GM21423 (cell line): Measurements from ENCODE around the gene PRKCE.
A peak's percentile ranks its signal among the peaks of the same experiment; 100 is the strongest.

Source experiments
- ATAC-seq: cut with Tn5 transposase; IDR thresholded peaks from one replicate; pipeline ENCODE4 v1.9.1; 2021; ENCODE audit warnings: mild to moderate bottlenecking, moderate library complexity; ENCODE audit not compliant: unreplicated experiment

Gene PRKCE

DNA sequence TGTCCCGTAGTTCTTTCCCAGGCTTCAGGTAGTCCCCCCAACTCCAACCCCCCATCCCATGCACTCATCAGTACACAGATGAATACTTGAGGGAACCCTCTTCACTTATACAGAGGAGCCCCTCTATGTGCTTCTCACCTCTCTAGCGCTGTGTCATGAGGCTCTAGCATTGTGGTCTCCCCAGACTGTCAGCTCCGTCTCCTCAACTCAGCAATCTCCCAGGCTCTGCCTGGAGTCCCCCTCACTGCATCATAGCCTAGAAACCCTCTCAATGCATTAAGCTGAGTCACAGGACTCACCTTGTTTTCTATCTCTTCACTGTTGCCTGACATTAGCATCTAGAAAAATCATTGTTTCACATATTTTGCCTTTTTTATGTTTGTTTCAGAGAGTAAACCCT, 20.2 kb upstream of the PRKCE start:
- no peak for ATAC-seq

DNA sequence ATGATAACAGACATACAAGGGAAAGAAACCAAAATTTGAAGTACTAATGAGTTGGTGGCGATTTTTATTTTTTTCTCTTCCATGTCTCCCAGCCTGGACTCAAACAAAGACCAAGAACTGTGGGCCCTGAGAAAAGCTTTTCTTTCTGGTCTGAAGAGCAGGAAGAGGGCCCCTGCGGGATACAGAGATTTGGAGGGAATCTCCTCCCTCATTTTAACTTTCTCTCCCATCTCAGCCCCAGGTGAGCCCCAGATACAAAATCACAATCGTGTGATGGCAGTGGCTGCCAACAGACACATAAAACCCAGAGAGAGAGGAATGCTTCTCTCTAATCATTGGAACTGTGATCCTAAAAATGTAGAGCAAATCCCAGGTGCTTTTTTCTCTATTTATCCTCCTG, 19.5 kb upstream of the PRKCE start:
- ATAC-seq = no peak

DNA sequence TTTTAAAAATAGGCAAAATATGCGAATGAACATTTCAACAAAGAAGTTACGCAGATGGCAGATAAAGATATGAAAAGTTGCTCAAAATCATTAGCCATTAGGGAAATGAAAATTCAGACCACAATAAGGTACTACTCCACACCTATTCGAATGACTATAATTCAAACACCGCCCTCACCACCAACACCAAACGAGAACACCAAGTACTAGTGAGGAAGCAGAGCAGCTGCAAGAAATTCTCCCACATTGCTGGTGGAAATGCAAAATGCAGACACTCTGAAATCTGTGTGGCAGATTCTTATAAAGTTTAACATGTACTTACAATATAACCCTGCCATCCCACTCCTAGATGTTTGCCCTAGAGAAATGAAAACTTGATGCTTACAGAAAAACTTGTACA, 17.3 kb upstream of the PRKCE start:
- no peak for ATAC-seq

DNA sequence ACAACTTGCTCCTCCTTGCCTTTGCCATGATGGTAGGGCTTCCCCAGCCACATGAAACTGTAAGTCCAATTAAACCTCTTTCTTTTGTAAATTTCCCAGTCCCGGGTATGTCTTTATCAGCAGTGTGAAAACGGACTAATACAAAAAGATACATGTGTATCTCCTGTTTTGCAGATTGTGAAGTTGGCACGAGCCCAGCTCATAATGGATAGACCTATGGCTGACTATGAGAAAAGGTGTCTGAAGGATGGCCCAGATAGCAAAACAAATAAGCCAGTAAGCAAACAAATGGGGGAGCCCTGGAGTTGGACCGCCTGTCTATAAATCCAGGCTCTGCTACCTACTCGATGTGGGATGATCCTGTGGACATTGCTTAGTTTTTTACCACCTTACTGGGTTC, 15.5 kb upstream of the PRKCE start:
- ATAC-seq = no peak

- ATAC-seq = peak; percentile 71
Measured at GRCh38 chr2:45637440-45637839, 14.0 kb upstream of the PRKCE start.

- ATAC-seq = no peak
Measured at GRCh38 chr2:45640576-45640975, 10.9 kb upstream of the PRKCE start.

DNA sequence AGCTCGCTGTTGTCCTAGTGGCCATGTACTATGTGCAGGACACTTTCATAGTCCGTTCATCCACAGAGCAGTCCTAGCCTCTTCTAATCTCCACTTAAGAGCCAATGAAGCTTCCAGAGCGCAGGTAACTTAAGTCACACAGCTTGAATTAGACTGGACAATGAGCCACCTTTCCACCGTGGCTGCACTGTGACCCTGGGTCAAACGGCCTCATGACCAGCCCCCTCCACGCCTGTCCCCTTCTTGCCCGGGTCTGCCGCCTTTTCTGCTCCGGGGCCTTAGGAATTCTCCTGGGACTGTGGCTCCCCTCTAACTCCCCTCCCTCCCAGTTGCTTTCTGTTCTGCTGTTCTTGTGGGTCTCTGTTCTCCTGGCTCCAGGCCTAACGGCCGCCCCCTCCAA, 8.4 kb upstream of the PRKCE start:
- no peak for ATAC-seq

DNA sequence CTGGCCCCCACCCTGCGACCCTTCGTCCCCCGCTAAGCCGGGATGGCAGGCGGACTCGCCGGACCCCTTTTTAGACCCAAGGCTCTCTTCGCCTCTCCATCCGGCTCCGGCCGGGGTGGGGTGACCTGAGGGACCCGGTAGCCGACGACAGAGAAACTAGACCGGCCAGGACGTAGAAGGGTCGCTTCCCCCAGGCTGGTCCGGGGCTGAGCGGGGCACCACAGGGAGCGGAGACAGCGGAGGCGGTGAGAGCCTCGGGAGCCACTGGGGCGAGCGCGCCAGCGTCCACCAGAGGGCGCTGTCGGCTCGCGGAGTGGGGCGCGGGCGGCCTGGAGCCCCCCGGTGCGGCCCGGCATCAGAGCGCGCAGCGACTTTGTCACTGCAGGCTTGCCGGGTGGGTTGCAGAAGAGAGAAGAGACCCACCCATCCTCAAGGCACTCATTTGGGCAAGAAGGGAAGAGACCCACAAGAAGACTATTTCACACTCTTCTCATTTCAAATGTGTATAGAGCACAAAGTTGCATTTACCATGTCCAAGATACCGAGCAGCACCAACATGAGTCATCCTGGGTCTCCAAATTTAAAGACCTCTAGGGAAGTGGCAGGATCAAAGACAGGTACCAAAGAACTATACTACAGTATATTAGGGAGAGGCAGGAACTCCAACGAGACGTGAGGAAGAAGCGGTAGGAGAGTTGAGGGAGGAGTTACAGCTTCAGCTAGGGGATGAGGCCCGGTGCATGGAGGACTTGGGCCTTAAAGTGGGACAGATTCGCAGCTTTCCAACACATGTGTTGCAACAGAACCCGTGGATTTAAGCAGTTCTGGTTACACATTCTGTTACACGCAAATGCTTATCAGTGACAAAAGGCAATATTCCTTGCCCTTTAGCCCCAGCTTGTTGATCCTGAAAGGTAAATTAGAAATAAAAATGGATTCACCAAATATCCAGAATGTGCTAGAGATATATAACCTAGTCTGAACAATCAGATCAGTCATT, 7.6 kb upstream of the PRKCE start:
- peak; percentile 78 for ATAC-seq

DNA sequence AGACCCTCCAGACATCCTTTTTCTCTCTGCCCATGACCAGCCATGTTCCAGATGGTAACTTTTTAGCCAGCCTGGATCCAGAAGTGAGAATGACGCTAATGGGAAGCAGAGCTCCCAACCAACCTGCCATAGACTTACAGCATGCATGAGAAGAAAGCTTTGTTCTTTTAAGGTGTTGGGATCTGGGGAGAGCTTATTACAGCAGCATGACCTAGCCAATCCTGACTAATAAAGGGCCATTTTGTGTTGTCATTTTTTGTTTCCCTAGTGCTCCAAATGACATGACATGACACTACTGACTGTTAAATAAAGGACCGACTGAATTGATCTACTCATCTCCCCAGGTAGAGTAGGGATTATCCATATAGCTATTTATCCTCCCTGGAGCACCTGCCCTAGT, 5.2 kb upstream of the PRKCE start:
- no peak for ATAC-seq

DNA sequence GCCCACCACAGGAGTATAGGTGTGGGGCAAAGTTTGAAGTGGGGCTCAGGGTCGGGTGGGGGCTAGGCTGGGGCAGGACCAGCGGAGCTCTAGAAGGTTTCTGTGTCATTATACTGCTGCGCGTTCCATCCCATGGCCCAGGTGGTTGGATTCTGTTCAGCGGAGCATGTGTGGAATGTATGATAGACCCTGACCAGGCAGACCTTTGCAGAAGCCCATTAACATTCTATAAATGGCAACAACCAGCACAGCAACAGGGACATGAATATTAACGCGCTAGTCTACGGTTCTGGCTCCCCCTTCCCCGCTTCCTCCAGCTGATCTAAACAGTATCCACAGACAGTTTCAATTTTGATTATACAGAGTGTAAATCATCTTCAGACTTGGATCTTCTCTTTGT, 4.1 kb upstream of the PRKCE start:
- ATAC-seq = no peak

DNA sequence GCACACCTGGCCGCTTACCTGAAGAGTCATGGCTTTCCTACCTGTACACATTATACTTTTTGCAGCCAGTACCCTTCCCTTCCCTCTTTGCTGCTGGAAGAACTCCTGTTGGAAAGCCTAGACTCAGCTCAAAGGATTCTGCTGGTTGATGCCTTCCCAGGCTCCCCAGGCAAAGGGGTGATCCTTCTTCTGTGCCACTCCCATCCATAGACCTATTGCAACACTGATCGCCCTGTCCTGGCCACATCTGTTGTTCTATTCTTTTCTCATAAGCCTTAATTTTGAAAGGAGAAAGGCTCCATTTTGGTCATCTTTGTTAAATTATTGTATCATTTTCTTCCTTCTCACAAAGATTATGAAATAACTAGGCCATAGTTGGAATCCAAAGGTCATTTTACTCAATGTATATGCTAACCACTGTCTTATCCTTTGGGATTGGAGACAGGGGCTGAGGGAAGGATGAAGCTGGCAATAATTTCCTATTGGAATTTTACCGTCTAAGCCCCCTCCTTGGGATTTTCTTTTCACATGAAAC, 3.4 kb upstream of the PRKCE start:
- ATAC-seq = no peak

- no peak for ATAC-seq
Measured at GRCh38 chr2:45648636-45649035, 2.8 kb upstream of the PRKCE start.

GRCh38 chr2:45649462-45649857, 2.0 kb upstream of the PRKCE start:
- ATAC-seq = no peak

- ATAC-seq = peak; percentile 31
Measured at GRCh38 chr2:45649858-45650811, 1.3 kb upstream of the PRKCE start.

DNA sequence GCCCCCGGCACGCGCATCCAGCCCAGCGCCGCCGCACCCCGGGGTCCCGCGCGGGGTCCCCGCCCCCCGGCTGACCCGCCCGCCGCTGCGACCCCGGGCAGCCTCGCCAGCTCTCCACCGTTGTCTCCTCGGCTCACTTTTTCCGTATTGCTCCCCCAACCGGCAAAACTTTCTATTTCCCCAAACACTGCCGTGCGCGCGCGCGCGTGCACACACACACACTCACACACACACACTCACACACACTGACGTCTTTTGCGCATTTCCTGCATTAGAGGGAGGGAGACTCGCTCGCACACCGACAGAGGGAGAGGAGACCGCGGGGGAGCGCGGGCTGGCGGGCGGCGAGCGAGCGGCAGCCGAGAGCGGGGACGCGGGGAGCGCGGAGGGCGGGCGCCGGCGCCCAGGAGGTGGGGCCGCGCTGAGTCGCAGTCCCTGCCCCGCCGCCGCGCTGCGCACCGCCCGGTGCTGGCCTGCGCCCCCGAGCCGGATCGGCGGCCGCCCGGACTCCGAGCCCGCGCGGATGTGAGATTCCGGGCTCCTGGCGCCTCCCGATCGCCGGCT, 542 bp upstream of the PRKCE start:
- ATAC-seq = peak; percentile 71

DNA sequence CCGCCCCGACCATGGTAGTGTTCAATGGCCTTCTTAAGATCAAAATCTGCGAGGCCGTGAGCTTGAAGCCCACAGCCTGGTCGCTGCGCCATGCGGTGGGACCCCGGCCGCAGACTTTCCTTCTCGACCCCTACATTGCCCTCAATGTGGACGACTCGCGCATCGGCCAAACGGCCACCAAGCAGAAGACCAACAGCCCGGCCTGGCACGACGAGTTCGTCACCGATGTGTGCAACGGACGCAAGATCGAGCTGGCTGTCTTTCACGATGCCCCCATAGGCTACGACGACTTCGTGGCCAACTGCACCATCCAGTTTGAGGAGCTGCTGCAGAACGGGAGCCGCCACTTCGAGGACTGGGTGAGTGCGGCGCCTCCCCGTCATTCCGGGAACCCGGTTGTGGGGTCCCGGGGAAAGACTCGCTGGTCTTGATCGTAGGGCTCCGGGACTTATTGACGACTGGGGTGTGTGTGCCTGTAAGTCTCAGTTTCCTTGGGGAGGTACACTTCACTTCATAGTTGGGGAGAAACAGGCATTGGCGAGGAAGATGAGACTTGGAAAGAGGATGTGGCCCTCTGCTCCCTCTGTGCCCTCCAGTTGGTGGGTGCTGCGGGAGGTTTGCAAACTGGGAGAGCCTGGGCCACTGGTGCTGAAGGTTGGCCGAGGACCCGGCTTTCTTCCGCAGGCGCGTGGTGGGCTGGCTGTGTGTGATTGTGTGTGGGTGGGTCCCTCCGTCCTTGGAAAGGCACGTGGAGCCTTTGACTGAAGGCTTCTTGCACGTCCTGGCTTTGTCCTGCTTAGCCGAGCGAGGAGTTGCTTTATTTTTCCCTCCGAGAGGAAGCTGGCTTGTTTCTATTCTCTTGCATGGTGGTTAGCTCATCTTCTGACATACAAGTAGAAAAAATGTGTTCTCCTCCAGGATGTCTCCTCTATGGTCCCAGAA, 886 bp downstream of the PRKCE start:
- no peak for ATAC-seq

- ATAC-seq = no peak
Measured at GRCh38 chr2:45653122-45653913, 1.8 kb downstream of the PRKCE start.

DNA sequence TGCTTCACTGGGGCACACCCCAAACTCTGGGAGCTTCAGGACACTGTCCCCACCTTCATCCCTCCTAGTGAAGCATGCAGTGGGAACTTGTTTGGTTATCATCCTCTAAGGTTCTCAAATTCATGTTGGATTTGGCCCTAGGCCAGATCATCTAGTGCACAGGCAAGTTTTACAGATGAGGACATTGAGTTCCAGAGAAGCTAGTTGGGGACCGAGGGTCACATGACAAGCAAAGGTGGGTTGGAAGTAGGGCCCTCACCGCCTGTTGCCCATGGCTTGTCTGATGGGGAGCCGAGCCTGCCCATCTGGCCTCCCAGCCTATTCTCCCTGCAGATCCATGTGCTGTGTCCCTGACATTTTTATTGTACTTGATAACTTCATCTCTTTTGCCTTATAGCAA, 2.8 kb downstream of the PRKCE start:
- ATAC-seq = no peak

- ATAC-seq = no peak
Measured at GRCh38 chr2:45661828-45662227, 10.4 kb downstream of the PRKCE start.
